ENCODE results near the gene C20orf204. TPM values are rescaled to one million over a fixed set of nuclear protein-coding genes. Genes with fewer than 3 reads are reported as not detected.

The C20orf204 gene
- polyA plus RNA-seq, 1 donor from 2014 or later = 6.0 TPM

DNA sequence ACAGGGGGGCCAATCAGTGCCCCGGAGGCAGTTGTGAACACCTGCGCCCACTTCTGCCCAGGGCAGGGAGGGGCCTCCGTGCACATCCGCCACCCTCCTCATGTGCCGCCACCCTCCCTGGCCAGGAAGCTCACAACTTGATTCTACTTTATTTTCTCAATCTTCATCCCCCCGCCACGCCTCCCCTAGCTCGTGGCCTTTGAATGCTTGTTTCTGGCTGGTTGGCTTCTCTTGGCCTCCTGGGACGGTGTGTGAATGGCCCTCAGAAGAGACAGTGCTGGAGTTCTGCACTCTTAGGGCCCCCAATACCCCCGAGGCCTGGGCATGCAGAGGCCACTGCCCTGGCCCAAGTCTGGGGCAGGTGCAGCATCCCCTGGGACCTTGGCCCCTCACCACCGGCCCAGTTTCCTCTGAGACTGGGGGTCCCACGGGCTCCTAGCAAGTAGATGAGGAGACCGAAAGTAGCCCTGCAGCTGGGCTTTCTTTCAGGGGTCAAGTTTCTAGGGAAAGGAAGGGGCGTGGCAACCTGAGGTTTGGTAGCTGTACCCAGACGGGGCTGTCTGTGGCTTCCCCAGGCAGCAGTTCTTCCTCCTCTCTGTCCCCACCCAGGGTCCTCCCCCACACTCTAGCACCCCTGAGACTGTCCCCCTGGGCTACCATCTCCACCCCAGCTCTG lies 42.0 kb downstream of the C20orf204 start:
- no peaks in the 10 kb centered on the region for H3K36me3 ChIP-seq (ENCODE audit: insufficient read depth, low read length)
- H3K27me3 ChIP-seq (ENCODE audit: insufficient read depth, low read depth, low read length) = peaks cover 8% of the 10 kb centered on the region
- H3K4me2 ChIP-seq (ENCODE audit: low read length) = no peak overlapping the region
- no peak overlapping the region for H3K27ac ChIP-seq (ENCODE audit: low read length)
- H2AFZ ChIP-seq (ENCODE audit: low read depth, low read length) = no peak overlapping the region
- H4K20me1 ChIP-seq (ENCODE audit: insufficient read depth) = no peaks in the 10 kb centered on the region
- H3K9ac ChIP-seq (ENCODE audit: low read length) = no peak overlapping the region
- TF ChIP-seq EZH2 (IDR thresholded peaks at IDR 0.05; ENCODE audit: borderline replicate concordance, insufficient read depth, low read length, poor library complexity, severe bottlenecking) (no peak), REST (IDR thresholded peaks at IDR 0.05; ENCODE audit: borderline replicate concordance) (no peak), TAF1 (IDR thresholded peaks at IDR 0.05; ENCODE audit: low read depth) (no peak), SMC3 (conservative IDR thresholded peaks at IDR 0.05; ENCODE audit: poor library complexity) (no peak), EP300 (conservative IDR thresholded peaks at IDR 0.05; ENCODE audit: poor library complexity, severe bottlenecking) (no peak), MXI1 (conservative IDR thresholded peaks at IDR 0.05; ENCODE audit: poor library complexity, severe bottlenecking) (no peak), POLR2AphosphoS5 (IDR thresholded peaks at IDR 0.05) (no peak), RAD21 (conservative IDR thresholded peaks at IDR 0.05) (no peak)
- TF ChIP-seq, protein P1, sequence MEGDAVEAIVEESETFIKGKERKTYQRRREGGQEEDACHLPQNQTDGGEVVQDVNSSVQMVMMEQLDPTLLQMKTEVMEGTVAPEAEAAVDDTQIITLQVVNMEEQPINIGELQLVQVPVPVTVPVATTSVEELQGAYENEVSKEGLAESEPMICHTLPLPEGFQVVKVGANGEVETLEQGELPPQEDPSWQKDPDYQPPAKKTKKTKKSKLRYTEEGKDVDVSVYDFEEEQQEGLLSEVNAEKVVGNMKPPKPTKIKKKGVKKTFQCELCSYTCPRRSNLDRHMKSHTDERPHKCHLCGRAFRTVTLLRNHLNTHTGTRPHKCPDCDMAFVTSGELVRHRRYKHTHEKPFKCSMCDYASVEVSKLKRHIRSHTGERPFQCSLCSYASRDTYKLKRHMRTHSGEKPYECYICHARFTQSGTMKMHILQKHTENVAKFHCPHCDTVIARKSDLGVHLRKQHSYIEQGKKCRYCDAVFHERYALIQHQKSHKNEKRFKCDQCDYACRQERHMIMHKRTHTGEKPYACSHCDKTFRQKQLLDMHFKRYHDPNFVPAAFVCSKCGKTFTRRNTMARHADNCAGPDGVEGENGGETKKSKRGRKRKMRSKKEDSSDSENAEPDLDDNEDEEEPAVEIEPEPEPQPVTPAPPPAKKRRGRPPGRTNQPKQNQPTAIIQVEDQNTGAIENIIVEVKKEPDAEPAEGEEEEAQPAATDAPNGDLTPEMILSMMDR (IDR thresholded peaks at IDR 0.05; ENCODE audit: poor library complexity, severe bottlenecking) = no peak
- no peaks in the 10 kb centered on the region for H3K9me3 ChIP-seq (ENCODE audit: low read length)
- H3K9me2 ChIP-seq (ENCODE audit: insufficient read depth, low read length) = no peaks in the 10 kb centered on the region
- no peaks in the 10 kb centered on the region for H3F3A ChIP-seq (ENCODE audit: insufficient read depth, low read length, poor library complexity, severe bottlenecking)
- no peak overlapping the region for H3K4me3 ChIP-seq (ENCODE audit: low read length)
- no peaks in the 10 kb centered on the region for H3K79me2 ChIP-seq (replicated peaks; ENCODE audit: insufficient read depth, low read length)

- Histone ChIP-seq H3K9ac (ENCODE audit: low read length) (peak overlapping the region; percentile 60), H2AFZ (ENCODE audit: low read depth, low read length) (no peak overlapping the region), H4K20me1 (ENCODE audit: insufficient read depth) (no peaks in the 10 kb centered on the region), H3K79me2 (replicated peaks; ENCODE audit: insufficient read depth, low read length) (no peaks in the 10 kb centered on the region), H3K27me3 (ENCODE audit: insufficient read depth, low read depth, low read length) (peaks cover 10% of the 10 kb centered on the region), H3K9me2 (ENCODE audit: insufficient read depth, low read length) (no peaks in the 10 kb centered on the region), H3K36me3 (ENCODE audit: insufficient read depth, low read length) (no peaks in the 10 kb centered on the region), H3K9me3 (ENCODE audit: low read length) (no peaks in the 10 kb centered on the region), H3K27ac (ENCODE audit: low read length) (no peak overlapping the region), H3F3A (ENCODE audit: insufficient read depth, low read length, poor library complexity, severe bottlenecking) (no peaks in the 10 kb centered on the region), H3K4me2 (ENCODE audit: low read length) (peak overlapping the region; percentile 35), H3K4me3 (ENCODE audit: low read length) (peak overlapping the region; percentile 70)
- no peak for TF ChIP-seq MXI1 (conservative IDR thresholded peaks at IDR 0.05; ENCODE audit: poor library complexity, severe bottlenecking)
These were observed 42.9 kb downstream of the C20orf204 start for GRCh38 chr20:64078934-64079272.

Data from neural cell (in vitro differentiated cells).